Activated T-helper 1 cell treated with anti-CD3 and anti-CD28 coated beads, Interleukin-12 subunit alpha, Interleukin-12 subunit beta, Interleukin-2, Interleukin-4 antibody, amounts not matched to agents 30 ng/mL and 10 ng/mL and 1 ng/mL, durations not matched to agents 14 hours and 24 hours and 36 hours (primary cell): ENCODE measurements around the gene PAX2. TPM values are rescaled to one million over a fixed set of nuclear protein-coding genes. Genes with fewer than 3 reads are reported as not detected.

Source experiments
- DNase-seq: peaks from one replicate; pipeline ENCODE4 v3.0.0; 2021; ENCODE audit warnings: low spot score
- H3K27ac Mint-ChIP-seq: one replicate; pipeline ENCODE4 v1.8.0; 2021; ENCODE audit warnings: mild to moderate bottlenecking, mixed read lengths
- H3K27me3 Mint-ChIP-seq: one replicate; pipeline ENCODE4 v1.8.0; 2022; ENCODE audit warnings: mild to moderate bottlenecking, moderate library complexity, mixed read lengths; ENCODE audit not compliant: insufficient read depth
- H3K36me3 Mint-ChIP-seq: one replicate; pipeline ENCODE4 v1.8.0; 2021; ENCODE audit warnings: low read depth, mixed read lengths
- H3K4me1 Mint-ChIP-seq: one replicate; pipeline ENCODE4 v1.8.0; 2021; ENCODE audit warnings: low read depth, mixed read lengths
- H3K4me3 Mint-ChIP-seq: one replicate; pipeline ENCODE4 v1.8.0; 2021; ENCODE audit warnings: mild to moderate bottlenecking, moderate library complexity, mixed read lengths
- H3K9me3 Mint-ChIP-seq: one replicate; pipeline ENCODE4 v1.8.0; 2021; ENCODE audit warnings: mixed read lengths
- intact Hi-C: fragments of 100-400 bp; cut with micrococcal nuclease; formaldehyde crosslinking; loops from one replicate; pipeline ENCODE4 v1.15.1; 2024
- total RNA-seq: library from RNA; stranded (reverse); gene quantifications from 2 replicates; pipeline ENCODE4 v1.2.3, GENCODE V29; 2022

PAX2 gene
- total RNA-seq, 1 donor from 2014 or later, result not detected

DNA sequence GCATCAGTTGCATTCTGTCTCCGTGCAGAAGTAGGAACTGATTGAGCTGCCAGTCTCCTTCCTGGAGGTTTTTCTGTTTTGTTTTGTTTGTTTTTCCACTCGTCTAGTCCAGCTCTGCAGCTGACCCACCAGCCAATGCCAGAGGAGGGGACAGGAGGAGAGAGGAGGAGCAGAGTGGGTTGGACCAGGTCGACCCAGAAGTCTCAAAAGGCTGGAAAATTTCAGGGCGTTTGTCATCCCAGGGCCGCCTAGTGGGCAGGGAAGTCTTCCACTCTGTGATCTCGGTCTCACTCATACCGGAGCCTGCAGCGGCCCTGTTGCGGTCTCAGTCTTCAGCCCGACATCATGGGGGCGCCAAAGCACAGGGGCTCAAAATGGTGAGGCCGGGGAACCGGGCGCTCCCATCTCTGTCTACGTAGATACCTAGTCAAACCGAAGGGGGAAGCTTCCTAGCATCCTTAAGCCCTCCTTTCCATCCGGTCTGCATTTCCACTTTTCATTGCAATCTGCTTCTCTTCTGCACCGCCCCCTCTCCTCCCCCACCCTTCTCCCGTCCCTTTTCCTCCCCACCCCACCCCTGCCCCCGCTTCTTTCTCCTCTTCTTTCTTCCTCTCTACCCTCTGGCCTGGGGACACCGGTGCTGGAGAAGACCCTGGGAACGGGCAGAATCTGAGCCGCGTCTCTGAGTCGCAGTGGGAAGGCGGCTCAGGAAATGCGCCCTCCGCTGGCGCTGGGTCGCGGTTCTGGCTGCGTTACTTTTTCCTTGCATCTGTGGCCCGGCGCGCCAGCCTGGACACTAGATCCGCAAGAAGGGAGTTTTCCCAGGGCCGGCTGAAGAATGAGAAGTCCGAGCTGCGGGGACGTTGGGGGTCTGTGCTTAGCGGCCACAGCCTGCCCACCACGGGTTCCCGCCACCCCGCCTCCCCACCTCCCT is 16.2 kb upstream of the PAX2 start:
- no peaks in the 10 kb centered on the region for H3K9me3 Mint-ChIP-seq
- H3K4me1 Mint-ChIP-seq, result peaks cover 24% of the 10 kb centered on the region
- intact Hi-C loops, result loop anchor here (2.0 to 5.0 kb wide), 2 partner anchors 14 to 167 kb away; no protein-coding TSS in a partner anchor
- H3K27me3 Mint-ChIP-seq, result peaks cover 89% of the 10 kb centered on the region
- peaks cover 2% of the 10 kb centered on the region for H3K36me3 Mint-ChIP-seq
- H3K4me3 Mint-ChIP-seq, result no peak overlapping the region
- no peak overlapping the region for H3K27ac Mint-ChIP-seq
- no peak for DNase-seq

DNA sequence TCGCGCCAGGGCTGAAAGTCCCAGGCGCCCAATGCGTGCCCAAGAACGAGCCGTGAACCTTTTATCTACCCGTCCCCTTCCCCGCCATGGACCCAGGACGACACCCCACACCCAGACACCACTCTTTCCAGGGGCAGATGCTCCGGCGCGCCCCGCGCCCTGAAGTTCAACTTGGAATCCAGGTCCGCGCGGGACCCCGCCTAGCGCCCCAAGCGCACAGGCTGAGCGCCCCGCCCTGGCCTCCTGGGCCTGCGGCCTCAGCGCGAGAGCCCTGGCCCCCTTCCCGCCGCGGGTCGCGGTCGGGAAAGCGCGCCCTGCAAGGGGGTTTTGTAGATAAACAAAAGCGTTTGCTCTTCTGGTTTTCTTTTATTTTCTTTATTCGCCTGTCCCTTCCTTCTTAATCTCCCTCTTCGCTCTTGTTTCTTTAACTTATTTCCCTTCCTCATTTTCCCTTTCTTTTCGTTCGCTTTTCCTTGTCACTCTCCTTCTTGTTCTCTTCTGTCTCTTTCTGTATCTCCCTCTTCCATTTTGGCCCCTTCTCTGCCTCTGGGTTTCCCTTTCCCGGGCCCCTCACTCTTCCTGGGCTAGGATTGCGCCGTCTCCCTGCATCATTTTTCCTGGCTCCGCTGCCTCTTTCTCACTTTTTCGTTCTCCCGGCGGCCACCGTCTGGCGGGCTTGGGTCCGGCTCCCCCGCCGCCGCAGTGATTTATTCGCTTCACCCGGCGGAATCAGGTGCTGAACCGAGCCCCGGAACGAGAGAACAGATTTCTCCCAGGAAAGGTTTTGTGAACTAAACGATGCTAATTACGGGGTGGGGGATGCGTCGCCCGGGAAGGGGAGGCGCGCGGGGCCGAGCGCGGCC is 15.3 kb upstream of the PAX2 start:
- DNase-seq, result no peak
- Mint-ChIP-seq H3K4me1 (peaks cover 32% of the 10 kb centered on the region), H3K4me3 (peak overlapping the region; percentile 10), H3K9me3 (no peaks in the 10 kb centered on the region), H3K36me3 (peaks cover 2% of the 10 kb centered on the region), H3K27me3 (peaks cover 95% of the 10 kb centered on the region), H3K27ac (peak overlapping the region; percentile 35)
- intact Hi-C loops, result loop anchor here (2.0 to 10.0 kb wide), 3 partner anchors 13 to 335 kb away; partner anchors contain the start of gene KAZALD1

DNA sequence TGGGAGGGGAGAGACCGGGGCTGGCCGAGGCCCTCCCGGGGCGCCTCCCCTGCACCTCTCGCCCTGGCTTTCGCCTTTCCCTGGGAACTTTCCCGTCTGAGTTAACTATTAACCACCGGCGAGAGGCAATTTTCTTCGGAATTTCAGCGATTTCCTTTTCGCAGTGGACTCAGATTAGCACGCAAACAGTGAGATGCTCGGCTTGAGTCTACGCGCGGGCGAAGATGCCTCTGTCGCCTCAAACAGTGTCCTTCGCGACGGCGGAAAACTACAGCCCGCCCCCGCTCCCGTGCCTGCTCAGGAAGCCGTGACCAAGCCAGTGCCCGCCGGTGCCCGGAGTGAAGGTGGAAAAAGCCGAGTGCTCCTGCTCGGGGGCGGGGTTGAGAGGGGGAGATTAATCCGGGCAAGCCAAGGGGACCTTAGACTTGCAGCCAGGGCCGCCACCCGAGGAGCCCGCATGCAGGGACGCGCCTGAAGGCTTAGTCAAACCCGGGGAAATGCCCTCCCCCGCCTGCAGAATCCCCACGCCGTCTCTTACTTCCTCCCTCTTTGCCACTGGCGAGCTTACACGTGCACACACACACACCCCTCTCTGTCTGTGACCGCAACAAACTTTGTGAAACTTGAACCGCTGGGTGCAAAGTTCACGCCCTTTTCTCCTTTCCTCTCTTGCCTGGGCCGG is 14.5 kb upstream of the PAX2 start:
- Mint-ChIP-seq H3K9me3 (no peaks in the 10 kb centered on the region), H3K27me3 (peaks cover 91% of the 10 kb centered on the region), H3K4me3 (no peak overlapping the region), H3K27ac (peak overlapping the region; percentile 59), H3K4me1 (peaks cover 32% of the 10 kb centered on the region), H3K36me3 (peaks cover 2% of the 10 kb centered on the region)
- intact Hi-C loops, result loop anchor here (10.0 kb wide), 1 partner anchor 334 kb away; the partner anchor contains the start of gene KAZALD1
- peak; percentile 11 for DNase-seq

DNA sequence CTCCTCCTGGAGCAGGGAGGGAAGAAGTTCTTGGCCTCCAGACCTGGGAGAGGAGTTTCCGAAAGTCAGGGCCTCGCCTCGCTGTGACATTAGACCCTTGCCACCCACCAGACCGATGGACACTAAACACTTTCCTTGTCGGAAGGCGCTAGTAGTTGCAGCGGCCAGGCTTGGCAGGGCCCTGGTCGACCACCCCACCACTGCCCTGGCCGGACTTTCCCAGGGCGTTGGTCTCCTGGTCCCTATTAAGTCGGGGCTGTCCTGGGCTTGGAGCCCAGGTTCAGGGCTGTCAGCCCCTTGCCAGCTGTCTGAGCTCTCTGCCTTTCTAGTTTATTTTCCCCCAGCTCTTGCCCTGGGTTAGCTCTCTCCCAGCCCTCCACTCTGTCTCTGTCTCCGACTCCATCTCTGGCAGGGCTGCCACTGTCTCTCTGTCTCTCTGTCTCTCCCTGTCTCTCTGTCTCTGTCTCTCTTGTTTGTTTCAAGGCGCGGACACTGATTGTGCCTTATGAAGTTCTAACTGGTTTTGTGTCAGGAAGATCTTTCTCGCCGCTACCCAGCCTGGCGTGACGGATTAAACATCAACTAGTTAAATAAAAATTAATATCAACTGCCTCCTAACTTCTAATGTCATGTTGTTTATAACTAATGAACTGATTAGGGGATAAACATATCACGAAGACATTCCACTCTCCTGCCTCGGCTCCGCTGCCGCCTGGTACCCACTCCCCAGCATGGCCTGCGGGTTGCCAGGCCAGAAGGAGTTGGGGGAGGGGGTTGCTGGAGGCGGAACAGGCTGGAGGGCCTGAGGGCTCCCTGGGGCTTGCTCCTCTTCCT is 13.8 kb upstream of the PAX2 start:
- Mint-ChIP-seq H3K36me3 (peaks cover 2% of the 10 kb centered on the region), H3K4me3 (peak overlapping the region; percentile 20), H3K27me3 (peaks cover 91% of the 10 kb centered on the region), H3K9me3 (no peaks in the 10 kb centered on the region), H3K4me1 (peaks cover 32% of the 10 kb centered on the region), H3K27ac (peak overlapping the region; percentile 59)
- no peak for DNase-seq
- intact Hi-C loops, result loop anchor here (10.0 kb wide), 1 partner anchor 333 kb away; the partner anchor contains the start of gene KAZALD1

DNA sequence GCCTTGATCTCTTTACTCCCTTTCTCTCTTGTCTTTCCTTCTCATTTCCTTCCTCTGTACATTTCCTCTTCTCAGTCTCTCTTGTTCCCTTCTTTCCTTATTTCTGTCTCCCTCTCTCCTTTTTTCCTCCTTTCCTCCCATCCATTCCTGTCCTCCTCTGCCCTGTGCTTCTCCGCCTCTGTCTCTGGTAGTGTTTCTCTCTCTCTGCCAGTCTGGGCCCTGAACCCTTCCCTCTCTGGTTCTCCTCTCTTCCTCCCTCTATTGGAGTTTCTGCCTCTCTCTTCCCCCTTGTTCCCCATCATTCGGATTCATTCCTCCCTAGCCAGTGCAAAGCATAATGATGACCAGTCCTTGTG is 13.2 kb upstream of the PAX2 start:
- DNase-seq, result no peak
- H3K9me3 Mint-ChIP-seq, result no peaks in the 10 kb centered on the region
- H3K27ac Mint-ChIP-seq, result no peak overlapping the region
- H3K27me3 Mint-ChIP-seq, result peaks cover 91% of the 10 kb centered on the region
- peaks cover 2% of the 10 kb centered on the region for H3K36me3 Mint-ChIP-seq
- intact Hi-C loops, result loop anchor here (10.0 kb wide), 1 partner anchor 333 kb away; the partner anchor contains the start of gene KAZALD1
- no peak overlapping the region for H3K4me3 Mint-ChIP-seq
- peaks cover 32% of the 10 kb centered on the region for H3K4me1 Mint-ChIP-seq

DNA sequence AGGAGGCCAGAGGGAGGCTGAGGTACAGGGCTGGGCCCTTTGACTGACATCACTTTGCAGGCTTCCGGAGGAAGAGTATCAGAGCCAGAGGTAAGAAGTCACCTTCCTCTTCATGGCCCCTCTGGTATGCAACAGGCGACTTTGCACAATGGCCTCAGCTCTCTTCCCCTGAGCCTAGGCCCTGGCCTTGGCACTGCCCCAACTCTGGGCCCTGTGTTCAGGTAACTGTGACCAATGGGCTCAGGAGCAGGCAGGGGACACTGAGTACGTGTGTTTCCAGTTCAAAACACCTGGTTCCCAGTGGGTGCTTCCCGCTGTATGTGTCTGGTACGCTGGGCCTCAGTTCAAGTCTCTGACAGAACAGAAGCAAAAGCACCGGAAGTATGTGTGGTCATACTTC is 12.1 kb upstream of the PAX2 start:
- intact Hi-C loops, result loop anchor here (10.0 kb wide), 1 partner anchor 331 kb away; the partner anchor contains the start of gene KAZALD1

DNA sequence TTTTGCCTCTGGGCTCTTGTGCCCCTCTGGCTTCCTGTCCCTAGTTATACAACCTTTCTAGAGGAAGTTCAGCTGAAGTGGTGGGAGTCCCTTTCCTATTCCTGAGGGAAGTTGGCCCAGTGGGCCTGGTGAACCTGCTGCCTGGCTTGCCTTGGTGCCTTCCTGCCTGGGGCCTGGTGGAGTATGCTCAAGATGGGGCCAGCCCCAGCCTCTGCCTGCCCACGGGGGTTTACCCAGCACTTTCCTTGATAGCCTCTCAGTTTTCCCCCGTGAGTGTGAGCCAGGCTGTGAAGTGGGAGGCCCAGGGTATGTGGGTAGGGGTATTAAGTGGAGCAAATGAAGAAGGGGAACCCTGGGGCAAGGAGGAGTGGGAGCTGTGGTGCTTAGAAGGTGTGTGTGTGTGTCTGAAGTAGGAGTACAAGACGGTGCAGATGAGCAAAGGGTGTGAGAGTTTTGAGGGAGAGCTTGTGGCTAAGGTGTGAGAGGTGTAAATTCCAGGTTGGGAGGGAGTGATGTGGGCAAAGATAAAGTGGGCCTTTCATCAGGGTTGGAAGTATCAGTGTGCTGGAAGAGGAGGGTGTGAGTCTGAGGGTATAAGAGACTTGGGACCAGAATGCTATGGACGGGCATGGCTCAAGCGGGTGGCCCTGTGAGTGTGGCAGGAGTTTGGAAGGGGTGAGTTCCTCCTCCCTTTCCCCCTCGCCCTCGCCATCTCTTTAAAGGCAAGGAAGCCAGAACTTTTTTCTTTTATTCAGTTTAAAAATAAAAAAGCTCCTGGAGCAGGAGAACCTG is 10.9 kb upstream of the PAX2 start:
- Mint-ChIP-seq H3K27me3 (peaks cover 88% of the 10 kb centered on the region), H3K4me1 (peaks cover 22% of the 10 kb centered on the region), H3K9me3 (no peaks in the 10 kb centered on the region), H3K27ac (peak overlapping the region; percentile 2), H3K36me3 (peaks cover 2% of the 10 kb centered on the region), H3K4me3 (no peak overlapping the region)
- DNase-seq, result no peak
- intact Hi-C loops, result loop anchor here (10.0 kb wide), 1 partner anchor 330 kb away; the partner anchor contains the start of gene KAZALD1

More for the DNA sequence above, 12.1 kb upstream of the PAX2 start:
- no peak overlapping the region for H3K27ac Mint-ChIP-seq
- H3K9me3 Mint-ChIP-seq, result no peaks in the 10 kb centered on the region
- no peak overlapping the region for H3K4me3 Mint-ChIP-seq
- peaks cover 91% of the 10 kb centered on the region for H3K27me3 Mint-ChIP-seq
- DNase-seq, result no peak
- H3K36me3 Mint-ChIP-seq, result peaks cover 2% of the 10 kb centered on the region
- peaks cover 32% of the 10 kb centered on the region for H3K4me1 Mint-ChIP-seq

DNA sequence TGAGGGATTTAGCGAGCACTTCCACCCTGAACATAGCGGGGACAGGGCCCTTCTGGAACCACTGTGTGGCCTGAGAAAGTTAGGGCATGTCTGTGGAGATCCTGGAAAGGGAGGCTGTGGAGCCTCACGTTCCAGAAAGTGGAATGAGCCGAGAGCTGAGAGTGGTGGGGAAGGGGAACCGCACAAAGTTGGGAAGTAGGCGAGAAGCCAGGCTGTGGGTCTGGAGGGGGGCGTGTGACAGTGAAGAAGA is 10.4 kb upstream of the PAX2 start:
- peak overlapping the region; percentile 61 for H3K27ac Mint-ChIP-seq
- DNase-seq, result no peak
- peaks cover 2% of the 10 kb centered on the region for H3K36me3 Mint-ChIP-seq
- H3K4me1 Mint-ChIP-seq, result peaks cover 20% of the 10 kb centered on the region
- no peak overlapping the region for H3K4me3 Mint-ChIP-seq
- peaks cover 90% of the 10 kb centered on the region for H3K27me3 Mint-ChIP-seq
- intact Hi-C loops, result loop anchor here (10.0 kb wide), 1 partner anchor 330 kb away; the partner anchor contains the start of gene KAZALD1
- H3K9me3 Mint-ChIP-seq, result no peaks in the 10 kb centered on the region

DNA sequence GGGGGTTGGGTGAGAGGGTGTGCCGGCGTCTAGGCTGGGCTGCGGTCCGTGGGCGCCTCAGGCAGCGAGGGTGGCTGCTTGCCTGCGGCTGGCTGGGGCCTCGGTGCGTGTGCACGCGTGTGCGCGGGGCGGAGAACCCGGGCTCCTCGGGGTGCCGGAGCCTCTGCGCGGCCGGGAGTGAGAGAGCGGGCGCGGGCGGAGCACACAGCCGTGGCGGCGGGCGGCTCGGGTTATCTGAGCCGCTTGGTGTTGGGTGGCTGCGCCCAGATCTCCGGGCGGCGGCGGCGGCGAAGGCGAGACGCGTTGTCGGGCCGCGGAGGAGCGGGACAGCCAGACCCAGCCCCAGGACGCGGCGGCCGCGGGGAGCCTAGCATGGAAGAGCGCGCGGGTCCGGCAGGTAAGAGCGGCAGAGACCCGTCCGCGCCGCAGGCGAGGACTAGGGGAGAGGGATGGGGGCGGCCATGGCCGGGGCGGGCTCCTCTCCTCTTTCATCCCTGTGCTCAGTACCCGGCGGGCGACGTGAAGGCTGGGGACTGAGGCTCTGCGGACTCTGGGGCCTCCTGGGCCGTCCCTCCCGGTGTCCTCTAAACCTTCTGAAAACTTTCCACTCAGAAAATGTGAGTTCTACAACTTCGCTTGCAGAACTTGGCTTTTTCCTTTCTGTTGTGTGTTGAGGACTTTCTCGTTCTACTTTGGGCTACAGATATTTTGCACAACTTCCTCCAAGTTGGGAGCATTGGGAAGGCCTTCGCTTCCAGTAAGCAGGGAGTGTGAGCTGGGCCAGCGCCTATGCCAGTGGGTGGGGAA is 9.8 kb upstream of the PAX2 start:
- H3K27ac Mint-ChIP-seq, result no peak overlapping the region
- H3K27me3 Mint-ChIP-seq, result peaks cover 91% of the 10 kb centered on the region
- peaks cover 2% of the 10 kb centered on the region for H3K36me3 Mint-ChIP-seq
- no peak for DNase-seq
- intact Hi-C loops, result loop anchor here (10.0 kb wide), 1 partner anchor 329 kb away; the partner anchor contains the start of gene KAZALD1
- no peaks in the 10 kb centered on the region for H3K9me3 Mint-ChIP-seq
- H3K4me3 Mint-ChIP-seq, result no peak overlapping the region
- peaks cover 20% of the 10 kb centered on the region for H3K4me1 Mint-ChIP-seq

DNA sequence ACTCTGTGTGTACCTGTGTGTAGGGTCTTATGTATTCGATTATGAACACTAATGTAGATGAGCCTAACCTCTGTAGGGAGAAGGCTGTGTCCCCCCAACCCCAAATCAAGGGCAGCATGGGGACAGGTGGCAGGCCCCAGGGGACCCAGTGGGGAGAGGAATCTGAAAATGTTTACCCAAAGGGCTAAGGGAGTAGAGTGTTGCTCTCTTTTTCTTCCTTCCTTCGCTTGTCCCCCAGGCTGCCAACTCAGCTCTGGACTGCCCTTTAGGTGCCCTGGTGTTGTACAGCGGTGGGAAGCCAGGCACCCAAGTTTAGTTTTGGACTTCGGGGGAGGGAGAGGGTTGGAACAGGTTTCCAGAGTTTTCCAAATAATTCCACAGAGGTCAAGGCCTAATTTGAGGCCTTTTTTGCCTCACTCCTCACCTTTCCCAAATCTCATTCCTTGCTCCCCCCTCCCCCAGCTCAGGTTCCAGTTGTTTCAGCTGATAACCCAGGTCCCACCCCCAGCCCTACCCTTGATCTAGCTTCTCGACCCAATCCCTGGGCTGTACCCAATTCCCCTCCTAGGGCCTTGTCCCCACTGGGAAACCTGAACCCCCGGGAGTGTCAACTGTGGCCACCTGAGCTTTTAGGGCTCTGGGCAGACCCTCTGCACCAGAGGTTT is 9.1 kb upstream of the PAX2 start:
- peaks cover 16% of the 10 kb centered on the region for H3K4me1 Mint-ChIP-seq
- H3K9me3 Mint-ChIP-seq, result no peaks in the 10 kb centered on the region
- peaks cover 92% of the 10 kb centered on the region for H3K27me3 Mint-ChIP-seq
- H3K27ac Mint-ChIP-seq, result no peak overlapping the region
- DNase-seq, result no peak
- intact Hi-C loops, result loop anchor here (10.0 kb wide), 1 partner anchor 329 kb away; the partner anchor contains the start of gene KAZALD1
- peaks cover 2% of the 10 kb centered on the region for H3K36me3 Mint-ChIP-seq
- H3K4me3 Mint-ChIP-seq, result no peak overlapping the region
